H9 (cell line): ENCODE measurements around the gene CAMK2B. TPM values are rescaled to one million over a fixed set of nuclear protein-coding genes. Genes with fewer than 3 reads are reported as not detected.

Experiments used
- DNase-seq: peaks from one replicate; pipeline ENCODE4 v3.0.0-alpha.2; 2017
- H2AFZ ChIP-seq: one replicate; pipeline ENCODE4 v1.6.1; 2013; ENCODE audit warnings: mild to moderate bottlenecking, low read length, control low read depth, moderate library complexity
- H2AK5ac ChIP-seq: 2 replicates; pipeline ENCODE4 v1.6.1; 2013; ENCODE audit warnings: low read length, control low read depth, mixed read lengths; ENCODE audit not compliant: insufficient read length
- H2BK120ac ChIP-seq: one replicate; pipeline ENCODE4 v1.6.1; 2013; ENCODE audit warnings: low read depth, mild to moderate bottlenecking, low read length, control low read depth, inconsistent platforms; ENCODE audit not compliant: poor library complexity, severe bottlenecking
- H2BK12ac ChIP-seq: 2 replicates; pipeline ENCODE4 v1.6.1; 2013; ENCODE audit warnings: low read length, control low read depth, mixed read lengths, low read depth; ENCODE audit not compliant: insufficient read length
- H2BK15ac ChIP-seq: 2 replicates; pipeline ENCODE4 v1.6.1; 2013; ENCODE audit warnings: low read depth, low read length, control low read depth
- H2BK20ac ChIP-seq: one replicate; pipeline ENCODE4 v1.6.1; 2013; ENCODE audit warnings: low read depth, mild to moderate bottlenecking, low read length, control low read depth, inconsistent platforms; ENCODE audit not compliant: poor library complexity, severe bottlenecking
- H2BK5ac ChIP-seq: 2 replicates; pipeline ENCODE4 v1.6.1; 2013; ENCODE audit warnings: low read length, control low read depth, mixed read lengths; ENCODE audit not compliant: insufficient read length
- H3K14ac ChIP-seq: 2 replicates; pipeline ENCODE4 v1.6.1; 2013; ENCODE audit warnings: low read length, control low read depth; ENCODE audit not compliant: insufficient read depth
- H3K18ac ChIP-seq: 2 replicates; pipeline ENCODE4 v1.6.1; 2013; ENCODE audit warnings: low read depth, mild to moderate bottlenecking, mixed read lengths, low read length, control low read depth; ENCODE audit not compliant: insufficient read length
- H3K23ac ChIP-seq: 2 replicates; pipeline ENCODE4 v1.6.1; 2013; ENCODE audit warnings: low read length, control low read depth, mixed read lengths, low read depth; ENCODE audit not compliant: insufficient read length
- H3K23me2 ChIP-seq: 2 replicates; pipeline ENCODE4 v1.6.1; 2013; ENCODE audit warnings: low read depth, mild to moderate bottlenecking, mixed read lengths, low read length, control low read depth; ENCODE audit not compliant: insufficient read length, poor library complexity, severe bottlenecking
- H3K27ac ChIP-seq: 2 replicates; pipeline ENCODE4 v1.5.1; 2013; ENCODE audit warnings: low read length, control low read depth, mixed read lengths, low read depth; ENCODE audit not compliant: insufficient read length
- H3K27me3 ChIP-seq: 2 replicates; pipeline ENCODE4 v1.6.1; 2013; ENCODE audit warnings: low read length, control low read depth, inconsistent platforms; ENCODE audit not compliant: insufficient read depth
- H3K4ac ChIP-seq: 2 replicates; pipeline ENCODE4 v1.6.1; 2013; ENCODE audit warnings: low read depth, mild to moderate bottlenecking, control low read depth, inconsistent platforms, low read length, moderate library complexity
- H3K4me1 ChIP-seq: 2 replicates; pipeline ENCODE4 v1.6.1; 2013; ENCODE audit warnings: low read length, control low read depth, inconsistent platforms; ENCODE audit not compliant: insufficient read depth
- H3K4me2 ChIP-seq: 2 replicates; pipeline ENCODE4 v1.6.1; 2013; ENCODE audit warnings: low read length, control low read depth, mixed read lengths; ENCODE audit not compliant: insufficient read length, insufficient read depth
- H3K56ac ChIP-seq: 2 replicates; pipeline ENCODE4 v1.6.1; 2013; ENCODE audit warnings: low read depth, mild to moderate bottlenecking, mixed read lengths, low read length, control low read depth; ENCODE audit not compliant: insufficient read length
- H3K79me1 ChIP-seq: 2 replicates; pipeline ENCODE4 v1.6.1; 2013; ENCODE audit warnings: low read depth, mild to moderate bottlenecking, moderate library complexity, low read length, control low read depth, inconsistent platforms; ENCODE audit not compliant: insufficient read depth, poor library complexity, severe bottlenecking
- H3K79me2 ChIP-seq: 2 replicates; pipeline ENCODE4 v1.6.1; 2013; ENCODE audit warnings: low read length, control low read depth, inconsistent platforms; ENCODE audit not compliant: insufficient read depth
- H3K9ac ChIP-seq: 2 replicates; pipeline ENCODE4 v1.6.1; 2013; ENCODE audit warnings: low read length, control low read depth, mixed read lengths; ENCODE audit not compliant: insufficient read length; ENCODE audit errors: extremely low read depth
- H3K9me3 ChIP-seq: one replicate; pipeline ENCODE4 v1.6.1; 2013; ENCODE audit warnings: low read depth, low read length, inconsistent platforms; ENCODE audit not compliant: control insufficient read depth
- H3T11ph ChIP-seq: one replicate; pipeline ENCODE4 v1.6.1; 2013; ENCODE audit warnings: mild to moderate bottlenecking, low read length, control low read depth, inconsistent platforms
- H4K20me1 ChIP-seq: one replicate; pipeline ENCODE4 v1.6.1; 2013; ENCODE audit not compliant: control insufficient read depth, insufficient read length, insufficient read depth
- H4K5ac ChIP-seq: 2 replicates; pipeline ENCODE4 v1.6.1; 2013; ENCODE audit warnings: low read depth, mild to moderate bottlenecking, mixed read lengths, low read length, control low read depth; ENCODE audit not compliant: insufficient read length
- H4K8ac ChIP-seq: replicated peaks from 2 replicates; pipeline ENCODE4 v1.6.1; 2013; ENCODE audit warnings: low read length, control low read depth, mixed read lengths, low read depth; ENCODE audit not compliant: insufficient read length
- H4K91ac ChIP-seq: 2 replicates; pipeline ENCODE4 v1.6.1; 2013; ENCODE audit warnings: low read depth, mild to moderate bottlenecking, moderate library complexity, mixed read lengths, low read length, control low read depth; ENCODE audit not compliant: insufficient read length
- H3K27ac Mint-ChIP-seq, 3 experiments: 2 replicates in 2 of 3; 3 replicates in 1 of 3; pipeline ENCODE4 v1.8.0; 2020 to 2021; ENCODE audit warnings: mixed read lengths in 3 of 3, mild to moderate bottlenecking in 1 of 3, moderate library complexity in 1 of 3
- H3K27me3 Mint-ChIP-seq: 2 replicates; pipeline ENCODE4 v1.8.0; 2021; ENCODE audit warnings: low read depth, mild to moderate bottlenecking, moderate library complexity, mixed read lengths
- H3K36me3 Mint-ChIP-seq, 3 experiments: 2 replicates in 2 of 3; 3 replicates in 1 of 3; pipeline ENCODE4 v1.8.0; 2020 to 2021; ENCODE audit warnings: low read depth in 3 of 3, mixed read lengths in 3 of 3; ENCODE audit not compliant: insufficient read depth in 1 of 3
- H3K4me1 Mint-ChIP-seq, 2 experiments: 2 replicates each; pipeline ENCODE4 v1.8.0; 2020; ENCODE audit warnings: mixed read lengths in 2 of 2
- H3K4me3 Mint-ChIP-seq, 2 experiments: 2 replicates in 1 of 2; 3 replicates in 1 of 2; pipeline ENCODE4 v1.8.0; 2020 to 2021; ENCODE audit warnings: mild to moderate bottlenecking in 2 of 2, mixed read lengths in 2 of 2, moderate library complexity in 1 of 2
- H3K9me3 Mint-ChIP-seq, 2 experiments: 2 replicates in 1 of 2; 3 replicates in 1 of 2; pipeline ENCODE4 v1.8.0; 2020; ENCODE audit warnings: mild to moderate bottlenecking in 2 of 2, mixed read lengths in 2 of 2, moderate library complexity in 1 of 2
- WGBS: extraction: QIAGEN DNeasy Blood & Tissue Kit; methylation state at CpG from one replicate; pipeline ENCODE4 v1.1.7; 2013; ENCODE audit warnings: missing lambda C conversion rate, low lambda C conversion rate, mixed read lengths; ENCODE audit not compliant: insufficient read length; ENCODE audit errors: extremely low coverage; 5-methylcytosine and 5-hydroxymethylcytosine counted together
- total RNA-seq: library from RNA; stranded (reverse); gene quantifications from 2 replicates; pipeline ENCODE4 v1.2.1, GENCODE V29; 2021
- TF ChIP-seq, protein P1 (sequence below): fragments of 200-600 bp; sonication (generic); conservative IDR thresholded peaks from 3 replicates; pipeline ENCODE4 v1.8.0; 2021; ENCODE audit warnings: antibody characterized with exemption, mild to moderate bottlenecking

The CAMK2B gene
- total RNA-seq, 1 experiment from 2014 or later = 0.17 TPM

DNA sequence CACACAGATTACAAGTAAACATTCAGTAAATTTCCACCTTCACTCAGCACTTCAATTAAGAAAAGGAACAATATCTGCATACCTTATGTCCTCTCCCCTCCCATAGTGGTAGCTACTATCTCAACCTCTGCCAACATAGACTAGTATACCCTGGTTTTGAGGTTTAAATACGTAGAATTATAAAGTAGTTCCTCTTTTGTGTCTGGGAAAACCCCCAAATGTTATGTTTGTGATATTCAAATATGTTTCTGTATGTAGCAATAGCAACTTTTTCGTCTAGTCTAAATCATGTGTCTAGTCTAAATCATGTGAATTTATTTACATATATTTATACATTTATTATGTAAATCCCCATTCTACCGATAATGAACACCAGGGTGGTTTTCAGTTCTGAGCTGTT lies 13.2 kb upstream of the CAMK2B start:
- no peak for DNase-seq
- Histone ChIP-seq H3K9me3 (no peaks in the 10 kb centered on the region), H3K27ac (no peak overlapping the region), H2BK12ac (no peak overlapping the region), H2BK120ac (no peak overlapping the region), H3K27me3 (no peaks in the 10 kb centered on the region), H3K23ac (no peak overlapping the region), H3K56ac (no peak overlapping the region), H2BK5ac (no peak overlapping the region), H3K18ac (no peak overlapping the region), H2BK15ac (no peak overlapping the region), H4K5ac (no peak overlapping the region), H3K79me2 (no peaks in the 10 kb centered on the region), H3K4ac (no peak overlapping the region), H4K91ac (no peak overlapping the region), H4K8ac (no peak overlapping the region), H3T11ph (no peak overlapping the region), H3K23me2 (no peaks in the 10 kb centered on the region), H3K4me1 (no peaks in the 10 kb centered on the region), H3K79me1 (no peaks in the 10 kb centered on the region), H4K20me1 (no peaks in the 10 kb centered on the region), H3K14ac (no peak overlapping the region), H2AK5ac (no peak overlapping the region), H2BK20ac (no peak overlapping the region), H2AFZ (no peak overlapping the region), H3K9ac (no peak overlapping the region), H3K4me2 (no peak overlapping the region)
- no peak overlapping the region for H3K27ac Mint-ChIP-seq
- H3K4me3 Mint-ChIP-seq = no peak overlapping the region
- no CpG with 5 or more reads among the region's 3 CpGs for WGBS
- no peaks in the 10 kb centered on the region for H3K36me3 Mint-ChIP-seq
- H3K27me3 Mint-ChIP-seq = peaks cover 25% of the 10 kb centered on the region; the same call in 1 of the 2 replicates
- H3K9me3 Mint-ChIP-seq = peaks cover 3 to 5% of the 10 kb centered on the region in 2 experiments; a peak in 2 of 5 replicates
- H3K4me1 Mint-ChIP-seq = peaks cover 5 to 6% of the 10 kb centered on the region in 2 experiments; a peak in 3 of 4 replicates
- TF ChIP-seq, protein P1, sequence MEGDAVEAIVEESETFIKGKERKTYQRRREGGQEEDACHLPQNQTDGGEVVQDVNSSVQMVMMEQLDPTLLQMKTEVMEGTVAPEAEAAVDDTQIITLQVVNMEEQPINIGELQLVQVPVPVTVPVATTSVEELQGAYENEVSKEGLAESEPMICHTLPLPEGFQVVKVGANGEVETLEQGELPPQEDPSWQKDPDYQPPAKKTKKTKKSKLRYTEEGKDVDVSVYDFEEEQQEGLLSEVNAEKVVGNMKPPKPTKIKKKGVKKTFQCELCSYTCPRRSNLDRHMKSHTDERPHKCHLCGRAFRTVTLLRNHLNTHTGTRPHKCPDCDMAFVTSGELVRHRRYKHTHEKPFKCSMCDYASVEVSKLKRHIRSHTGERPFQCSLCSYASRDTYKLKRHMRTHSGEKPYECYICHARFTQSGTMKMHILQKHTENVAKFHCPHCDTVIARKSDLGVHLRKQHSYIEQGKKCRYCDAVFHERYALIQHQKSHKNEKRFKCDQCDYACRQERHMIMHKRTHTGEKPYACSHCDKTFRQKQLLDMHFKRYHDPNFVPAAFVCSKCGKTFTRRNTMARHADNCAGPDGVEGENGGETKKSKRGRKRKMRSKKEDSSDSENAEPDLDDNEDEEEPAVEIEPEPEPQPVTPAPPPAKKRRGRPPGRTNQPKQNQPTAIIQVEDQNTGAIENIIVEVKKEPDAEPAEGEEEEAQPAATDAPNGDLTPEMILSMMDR = no peak
